Right cardiac atrium (tissue), 5 donors: Measurements from ENCODE around the gene NCL. TPM values are rescaled to one million over a fixed set of nuclear protein-coding genes. Genes with fewer than 3 reads are reported as not detected.
"Not testable (repeated sequence)": the region's sequence is repeated elsewhere in the genome, so short reads cannot be mapped to it uniquely, and the experiment has no call there.

Experiments
- ATAC-seq, 2 donors: fragments of 200-7000 bp; cut with Tn5 transposase; one replicate each; pipeline versions ENCODE4 v1.8.0 to v1.9.1; 2020; ENCODE audit warnings: moderate library complexity in 2 of 2, mild to moderate bottlenecking in 1 of 2
- DNase-seq, 3 donors: peaks; one replicate each; pipeline ENCODE4 v3.0.0-alpha.2; 2020
- H3K27ac ChIP-seq: one replicate; pipeline ENCODE4 v1.5.1; 2013; ENCODE audit warnings: mild to moderate bottlenecking, low read length, control low read depth, moderate library complexity
- H3K27me3 ChIP-seq: one replicate; pipeline ENCODE4 v1.6.1; 2013; ENCODE audit not compliant: control insufficient read depth, insufficient read depth
- H3K4me1 ChIP-seq: one replicate; pipeline ENCODE4 v1.6.1; 2013; ENCODE audit warnings: low read length; ENCODE audit not compliant: control insufficient read depth, insufficient read depth
- H3K4me3 ChIP-seq: one replicate; pipeline ENCODE4 v1.5.1; 2013; ENCODE audit warnings: low read length, control low read depth
- H3K9me3 ChIP-seq: one replicate; pipeline ENCODE4 v1.6.1; 2013; ENCODE audit warnings: low read length; ENCODE audit not compliant: control insufficient read depth
- WGBS: extraction: QIAGEN DNeasy Blood & Tissue Kit; methylation state at CpG from one replicate; pipeline ENCODE4 v1.1.7; 2013; 5-methylcytosine and 5-hydroxymethylcytosine counted together
- intact Hi-C, 4 donors: fragments of 100-400 bp; cut with DNase I; formaldehyde crosslinking; loops; one replicate each; pipeline versions ENCODE4 v1.11.0 to v1.14.0; 2022 to 2023
- polyA plus RNA-seq: library from polyadenylated mRNA; stranded (reverse); fragments of 200-250 nt; gene quantifications from one replicate; pipeline ENCODE4 v1.2.3, GENCODE V29; 2013
- total RNA-seq, 4 donors: library from RNA; stranded (reverse); fragmentation: NEBNext Ultra II Directional; extraction: Animal tissue kit (Norgen Biotek cat#: 25700); gene quantifications; one replicate each; pipeline ENCODE4 v1.2.1, GENCODE V29; 2021
- donor health status: healthy with polysubstance abuse.
- donor health status: DM: no; HTN: yes; CAD: no.
- donor health status: DM: no; HTN: no; CAD: no.
- donor health status: DM: no; HTN: yes; CAD: no; lungs with severe emphysema.
- donor health status: DM: yes; HTN: yes; CAD: no.

Gene NCL
- total and polyA plus RNA-seq, 5 donors, result 122 to 327 (median 253) TPM

DNA sequence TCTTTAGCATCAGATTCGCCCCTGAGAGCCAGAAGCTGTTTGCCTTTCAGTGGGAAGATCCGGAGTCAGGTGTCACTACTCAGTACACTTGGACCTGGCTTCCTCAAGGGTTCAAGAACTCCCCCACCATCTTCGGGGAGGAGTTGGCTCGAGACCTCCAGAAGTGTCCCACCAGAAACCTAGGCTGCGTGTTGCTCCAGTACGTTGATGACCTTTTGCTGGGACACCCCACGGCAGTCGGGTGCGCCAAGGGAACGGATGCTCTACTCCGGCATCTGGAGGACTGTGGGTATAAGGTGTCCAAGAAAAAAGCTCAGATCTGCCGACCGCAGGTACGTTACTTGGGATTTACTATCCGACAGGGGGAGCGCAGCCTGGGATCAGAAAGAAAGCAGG lies 60.1 kb downstream of the NCL start:
- intact Hi-C loops, result loop anchor here in 1 of 4 donors (5.0 kb wide), 1 partner anchor 107 kb away; no protein-coding TSS in a partner anchor
- not testable (repeated sequence) for H3K27ac ChIP-seq, H3K4me1 ChIP-seq, H3K9me3 ChIP-seq, DNase-seq, H3K27me3 ChIP-seq, ATAC-seq, H3K4me3 ChIP-seq
- 90% methylated on average over 16 of the region's 16 CpGs for WGBS

Other genes with a start within 250 kb of the NCL start
- gene B3GNT7, start 68.8 kb downstream of the NCL start, total RNA-seq, result 1 to 10 TPM; 4.1 to 7.3 (median 5.9) TPM
- 2.5 TPM for gene B3GNT7, start 68.8 kb downstream of the NCL start, polyA plus RNA-seq
- gene NMUR1, start 66.0 kb upstream of the NCL start, total RNA-seq, result 1 to 10 TPM in 2 of 4 donors, under 1 TPM in 2; 0.50 to 1.9 (median 1.00) TPM
- gene NMUR1, start 66.0 kb upstream of the NCL start, polyA plus RNA-seq, result 1.0 TPM
- gene TEX44, start 128.4 kb upstream of the NCL start, total RNA-seq, result not detected
- gene TEX44, start 128.4 kb upstream of the NCL start, polyA plus RNA-seq, result not detected
- gene PTMA, start 244.0 kb upstream of the NCL start, total RNA-seq, result 100 to 1,000 TPM; 231 to 324 (median 314) TPM
- 480 TPM for gene PTMA, start 244.0 kb upstream of the NCL start, polyA plus RNA-seq